Vagina (tissue), 2 donors: Measurements from ENCODE around the gene ATG4B.

Experiments
- POLR2A ChIP-seq, 2 donors: fragments of 450-650 bp; IDR thresholded peaks; one replicate each; pipeline ENCODE4 v1.6.1; 2017; ENCODE audit warnings: antibody characterized with exemption in 2 of 2, mild to moderate bottlenecking in 2 of 2, moderate library complexity in 2 of 2
- TF ChIP-seq, protein P1 (sequence below), 3 experiments: fragments of 450-650 bp in 2 of 3; fragments of 200-600 bp in 1 of 3; sonication (generic) in 1 of 3; IDR thresholded peaks; one replicate each; pipeline ENCODE4 v1.5.1; 2017 to 2019; ENCODE audit warnings: antibody characterized with exemption in 3 of 3, mild to moderate bottlenecking in 2 of 3, moderate library complexity in 2 of 3

DNA sequence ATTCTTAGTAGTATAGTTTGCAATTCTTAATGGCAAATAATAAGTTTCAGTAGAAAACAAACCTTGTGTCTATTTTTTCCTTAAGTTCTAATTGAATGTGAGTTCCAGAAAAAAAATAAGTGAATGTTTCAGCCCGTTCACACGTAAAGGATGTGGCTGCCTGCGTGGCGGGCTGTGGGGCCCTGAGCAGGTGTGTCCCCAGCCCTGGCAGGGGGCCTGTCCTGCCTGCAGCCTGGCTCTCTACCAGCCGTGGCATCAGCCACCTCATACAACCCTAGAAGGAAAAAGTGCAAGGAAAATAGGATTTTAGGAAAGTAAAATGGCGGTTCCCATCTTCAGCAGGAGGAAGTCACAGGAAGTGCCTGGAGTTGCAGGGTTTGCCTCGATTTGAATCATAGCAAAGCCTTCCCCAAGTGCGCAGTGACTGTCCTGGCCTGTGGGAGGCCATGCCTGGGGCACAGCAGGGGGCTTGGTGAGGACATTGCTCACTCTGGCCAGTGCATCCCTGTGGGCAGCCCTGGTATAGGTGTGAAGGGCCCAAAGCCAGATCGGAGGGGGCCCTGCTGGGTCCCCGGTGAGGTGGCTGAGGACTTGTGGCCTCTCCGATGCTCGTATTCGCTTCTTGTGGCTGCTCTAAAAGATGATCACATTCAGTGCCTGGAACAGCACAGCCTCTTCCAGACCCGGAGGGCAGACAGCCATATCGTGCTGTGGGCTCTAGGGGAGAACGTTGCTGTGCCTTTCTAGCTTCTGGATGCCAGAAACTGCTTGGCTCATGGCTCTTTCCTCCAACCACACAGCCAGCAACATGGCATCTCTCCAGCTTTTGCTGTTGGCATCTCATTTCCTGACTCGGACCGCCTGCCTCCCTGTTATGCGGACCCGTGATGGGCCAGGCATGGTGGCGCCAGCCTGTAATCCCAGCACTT lies 36.6 kb downstream of the ATG4B start:
- TF ChIP-seq, protein P1, sequence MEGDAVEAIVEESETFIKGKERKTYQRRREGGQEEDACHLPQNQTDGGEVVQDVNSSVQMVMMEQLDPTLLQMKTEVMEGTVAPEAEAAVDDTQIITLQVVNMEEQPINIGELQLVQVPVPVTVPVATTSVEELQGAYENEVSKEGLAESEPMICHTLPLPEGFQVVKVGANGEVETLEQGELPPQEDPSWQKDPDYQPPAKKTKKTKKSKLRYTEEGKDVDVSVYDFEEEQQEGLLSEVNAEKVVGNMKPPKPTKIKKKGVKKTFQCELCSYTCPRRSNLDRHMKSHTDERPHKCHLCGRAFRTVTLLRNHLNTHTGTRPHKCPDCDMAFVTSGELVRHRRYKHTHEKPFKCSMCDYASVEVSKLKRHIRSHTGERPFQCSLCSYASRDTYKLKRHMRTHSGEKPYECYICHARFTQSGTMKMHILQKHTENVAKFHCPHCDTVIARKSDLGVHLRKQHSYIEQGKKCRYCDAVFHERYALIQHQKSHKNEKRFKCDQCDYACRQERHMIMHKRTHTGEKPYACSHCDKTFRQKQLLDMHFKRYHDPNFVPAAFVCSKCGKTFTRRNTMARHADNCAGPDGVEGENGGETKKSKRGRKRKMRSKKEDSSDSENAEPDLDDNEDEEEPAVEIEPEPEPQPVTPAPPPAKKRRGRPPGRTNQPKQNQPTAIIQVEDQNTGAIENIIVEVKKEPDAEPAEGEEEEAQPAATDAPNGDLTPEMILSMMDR (IDR thresholded peaks at IDR 0.05), result no peak
- no peak for TF ChIP-seq POLR2A (IDR thresholded peaks at IDR 0.05)
